ENCODE data around the gene TRIP6. TPM values are rescaled to one million over a fixed set of nuclear protein-coding genes. Genes with fewer than 3 reads are reported as not detected.

Gene TRIP6
- total RNA-seq, 1 experiment from 2014 or later, result 140 TPM

- TF ChIP-seq OVOL2 (CRISPR knock-in tag; IDR thresholded peaks at IDR 0.05; ENCODE audit: borderline replicate concordance) (no peak), FOXK1 (CRISPR knock-in tag; IDR thresholded peaks at IDR 0.05) (no peak), FOXJ3 (CRISPR knock-in tag; IDR thresholded peaks at IDR 0.05; ENCODE audit: borderline replicate concordance) (no peak), CBFB (CRISPR knock-in tag; IDR thresholded peaks at IDR 0.05; ENCODE audit: low read depth) (no peak), ZSCAN18 (CRISPR knock-in tag; IDR thresholded peaks at IDR 0.05) (no peak), NR1H2 (CRISPR knock-in tag; IDR thresholded peaks at IDR 0.05) (no peak), PREB (CRISPR knock-in tag; IDR thresholded peaks at IDR 0.05; ENCODE audit: borderline replicate concordance) (no peak)
- no peak overlapping the region for H3K27ac Mint-ChIP-seq
- ChIA-PET POLR2A (no interaction called here), CTCF (interaction anchor here (1.0 to 1.1 kb wide), 5 partner anchors 8 to 180 kb away, joined by 3 to 9 read pairs (median 3); partner anchors contain the start of gene UFSP1)
- ATAC-seq, result no peak
- peak overlapping the region; percentile 65 for H3K4me3 Mint-ChIP-seq
- H3K27me3 Mint-ChIP-seq (ENCODE audit: low read depth), result peaks cover 32% of the 10 kb centered on the region
- no peaks in the 10 kb centered on the region for H3K9me3 Mint-ChIP-seq
- no peak for DNase-seq (ENCODE audit: low spot score)
- H3K36me3 Mint-ChIP-seq, result no peaks in the 10 kb centered on the region
- peaks cover 20% of the 10 kb centered on the region for H3K4me1 Mint-ChIP-seq
Measured at GRCh38 chr7:100897772-100898454, 30.7 kb downstream of the TRIP6 start.

- H3K4me3 Mint-ChIP-seq, result no peak overlapping the region
- peaks cover 16% of the 10 kb centered on the region for H3K4me1 Mint-ChIP-seq
- H3K27me3 Mint-ChIP-seq (ENCODE audit: low read depth), result peaks cover 28% of the 10 kb centered on the region
- CTCF ChIA-PET, result interaction anchor here (1.3 kb wide), 1 partner anchor 66 kb away, joined by 3 read pairs; no protein-coding TSS in a partner anchor
- POLR2A ChIA-PET, result interaction anchor here (0.6 kb wide), 1 partner anchor 902 kb away, joined by 4 read pairs; no protein-coding TSS in a partner anchor
- ATAC-seq (no peak), DNase-seq (ENCODE audit: low spot score) (no peak)
- 0 out of 2 replicates have a peak, but pooled peaks have one; percentile 23 for TF ChIP-seq GTF2I (CRISPR knock-in tag; conservative IDR thresholded peaks at IDR 0.05)
- TF ChIP-seq PRRX2 (CRISPR knock-in tag; IDR thresholded peaks at IDR 0.05), result no peak
- TF ChIP-seq CTCF (IDR thresholded peaks at IDR 0.05), result no peak
- no peaks in the 10 kb centered on the region for H3K9me3 Mint-ChIP-seq
- H3K36me3 Mint-ChIP-seq, result no peaks in the 10 kb centered on the region
- H3K27ac Mint-ChIP-seq, result no peak overlapping the region
Measured at GRCh38 chr7:100899432-100899831, 32.2 kb downstream of the TRIP6 start.

- Mint-ChIP-seq H3K27me3 (ENCODE audit: low read depth) (peaks cover 21% of the 10 kb centered on the region), H3K9me3 (no peaks in the 10 kb centered on the region), H3K4me3 (no peak overlapping the region), H3K4me1 (peaks cover 14% of the 10 kb centered on the region), H3K27ac (no peak overlapping the region), H3K36me3 (no peaks in the 10 kb centered on the region)
- TF ChIP-seq ZBTB21 (CRISPR knock-in tag; IDR thresholded peaks at IDR 0.05; ENCODE audit: borderline replicate concordance) (no peak), ZNF232 (CRISPR knock-in tag; IDR thresholded peaks at IDR 0.05) (no peak), GTF2I (CRISPR knock-in tag; conservative IDR thresholded peaks at IDR 0.05) (no peak), TP53 (CRISPR knock-in tag; IDR thresholded peaks at IDR 0.05) (no peak), GABPB1 (CRISPR knock-in tag; IDR thresholded peaks at IDR 0.05) (no peak), ATF3 (CRISPR knock-in tag; conservative IDR thresholded peaks at IDR 0.05) (no peak), TCF7 (CRISPR knock-in tag; IDR thresholded peaks at IDR 0.05; ENCODE audit: low read depth) (no peak), HMGXB4 (CRISPR knock-in tag; IDR thresholded peaks at IDR 0.05) (no peak), FOXJ3 (CRISPR knock-in tag; IDR thresholded peaks at IDR 0.05; ENCODE audit: borderline replicate concordance) (no peak), ZNF121 (CRISPR knock-in tag; IDR thresholded peaks at IDR 0.05) (no peak)
- DNase-seq (ENCODE audit: low spot score) (no peak), ATAC-seq (no peak)
- ChIA-PET CTCF (interaction anchor here (0.7 to 1.5 kb wide), 4 partner anchors 50 to 204 kb away, joined by 3 to 6 read pairs (median 4); no protein-coding TSS in a partner anchor), POLR2A (no interaction called here)
Measured at GRCh38 chr7:100900978-100901377, 33.8 kb downstream of the TRIP6 start.
